ENCODE measurements around the gene APOM.

APOM gene

DNA sequence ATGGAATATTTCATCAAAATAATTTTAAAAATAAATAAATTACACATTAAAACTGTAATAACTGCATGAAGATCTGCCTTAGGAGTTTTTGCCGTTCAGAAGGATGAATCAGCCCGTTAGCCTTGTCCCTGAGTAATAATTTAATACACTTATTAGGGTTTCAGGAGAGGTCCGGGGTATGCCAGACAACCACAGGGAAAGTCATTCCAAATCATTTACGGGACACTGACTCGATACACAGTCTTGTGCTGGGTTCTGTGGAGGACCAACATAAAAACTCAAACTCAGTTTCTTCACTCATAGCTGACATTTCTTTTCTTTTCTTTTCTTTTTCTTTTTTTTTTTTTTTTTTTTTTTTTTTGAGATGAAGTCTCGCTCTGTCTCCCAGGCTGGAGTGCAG is 50.2 kb downstream of the APOM start:
- no peak for DNase-seq (ENCODE audit: low read depth)

DNA sequence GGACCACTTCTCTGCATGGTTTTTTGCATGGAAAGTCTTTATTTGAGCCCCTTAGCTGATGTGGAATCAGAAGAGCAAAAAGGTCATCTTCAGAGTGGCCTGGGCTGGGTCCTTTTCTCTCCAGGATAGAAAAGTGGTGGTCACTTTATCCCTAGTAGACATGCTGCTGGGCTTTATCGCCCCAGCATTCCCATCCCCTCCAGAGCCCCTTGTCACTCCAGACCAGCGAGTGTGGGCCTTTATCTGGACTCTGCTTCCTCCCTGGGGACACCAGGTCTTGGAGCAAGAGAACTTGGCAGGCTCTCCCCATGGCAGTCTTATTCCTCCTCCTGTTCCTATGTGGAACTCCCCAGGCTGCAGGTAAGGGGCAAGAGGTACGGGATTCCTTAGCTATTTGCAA is 50.9 kb downstream of the APOM start, which contains the start of gene LY6G6F:
Gene LY6G6F (plus strand): TSS at position 268 of the 400 bp plus-strand sequence. CDS start 41 bp downstream, at position 309.
- no peak for DNase-seq (ENCODE audit: low read depth)

DNA sequence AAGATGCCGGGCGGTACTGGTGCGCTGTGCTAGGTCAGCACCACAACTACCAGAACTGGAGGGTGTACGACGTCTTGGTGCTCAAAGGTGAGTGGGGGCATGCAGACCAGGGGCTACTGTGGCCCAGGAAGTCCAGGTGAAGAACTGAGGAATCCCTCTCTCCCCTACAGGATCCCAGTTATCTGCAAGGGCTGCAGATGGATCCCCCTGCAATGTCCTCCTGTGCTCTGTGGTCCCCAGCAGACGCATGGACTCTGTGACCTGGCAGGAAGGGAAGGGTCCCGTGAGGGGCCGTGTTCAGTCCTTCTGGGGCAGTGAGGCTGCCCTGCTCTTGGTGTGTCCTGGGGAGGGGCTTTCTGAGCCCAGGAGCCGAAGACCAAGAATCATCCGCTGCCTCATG is 52.0 kb downstream of the APOM start:
- DNase-seq (ENCODE audit: low read depth): no peak

Measured in stimulated activated CD8-positive, alpha-beta memory T cell treated with anti-CD3 and anti-CD28 coated beads, Interleukin-15, amount 100 ng/mL, for 24 hours (primary cell).